Activated naive CD8-positive, alpha-beta T cell treated with anti-CD3 and anti-CD28 coated beads for 36 hours (primary cell): ENCODE measurements around the gene IRAG1. TPM values are rescaled to one million over a fixed set of nuclear protein-coding genes. Genes with fewer than 3 reads are reported as not detected.

Experiments used
- DNase-seq: peaks from one replicate; pipeline ENCODE4 v3.0.0; 2021
- H3K27ac Mint-ChIP-seq: one replicate; pipeline ENCODE4 v1.8.0; 2022; ENCODE audit warnings: mild to moderate bottlenecking, moderate library complexity, mixed read lengths
- H3K27me3 Mint-ChIP-seq: one replicate; pipeline ENCODE4 v1.8.0; 2022; ENCODE audit warnings: mild to moderate bottlenecking, mixed read lengths
- H3K36me3 Mint-ChIP-seq: one replicate; pipeline ENCODE4 v1.8.0; 2021; ENCODE audit warnings: mild to moderate bottlenecking, mixed read lengths
- H3K4me1 Mint-ChIP-seq: one replicate; pipeline ENCODE4 v1.8.0; 2021; ENCODE audit warnings: mixed read lengths
- H3K4me3 Mint-ChIP-seq: one replicate; pipeline ENCODE4 v1.8.0; 2022; ENCODE audit warnings: mild to moderate bottlenecking, moderate library complexity, mixed read lengths
- H3K9me3 Mint-ChIP-seq: one replicate; pipeline ENCODE4 v1.8.0; 2022; ENCODE audit warnings: mixed read lengths
- total RNA-seq, 2 experiments: library from RNA; stranded (reverse); gene quantifications; one replicate each; pipeline ENCODE4 v1.2.3, GENCODE V29; 2021

IRAG1 gene
- total RNA-seq, result not detected

GRCh38 chr11:10693509-10694081 is at the start of gene IRAG1:
IRAG1 (minus strand) TSS chr11:10693755; CDS start chr11:10693602, 153 bp downstream.
- peaks cover 7% of the 10 kb centered on the region for H3K27me3 Mint-ChIP-seq
- DNase-seq, result no peak
- no peak within 1 kb of the TSS for H3K4me3 Mint-ChIP-seq
- H3K9me3 Mint-ChIP-seq, result no peaks in the 10 kb centered on the region
- no peak within 1 kb of the TSS for H3K27ac Mint-ChIP-seq
- H3K4me1 Mint-ChIP-seq, result no peaks in the 10 kb centered on the region
- no peaks in the 10 kb centered on the region for H3K36me3 Mint-ChIP-seq

GRCh38 chr11:10742460-10743208 is 49.1 kb upstream of the IRAG1 start:
- no peaks in the 10 kb centered on the region for H3K27me3 Mint-ChIP-seq
- DNase-seq, result no peak
- no peaks in the 10 kb centered on the region for H3K9me3 Mint-ChIP-seq
- peaks cover 28% of the 10 kb centered on the region for H3K4me1 Mint-ChIP-seq
- no peak overlapping the region for H3K27ac Mint-ChIP-seq
- no peaks in the 10 kb centered on the region for H3K36me3 Mint-ChIP-seq
- H3K4me3 Mint-ChIP-seq, result no peak overlapping the region

GRCh38 chr11:10735481-10736475 is 42.2 kb upstream of the IRAG1 start:
- peak overlapping the region; percentile 47 for H3K4me3 Mint-ChIP-seq
- H3K27me3 Mint-ChIP-seq, result peaks cover 8% of the 10 kb centered on the region
- H3K36me3 Mint-ChIP-seq, result no peaks in the 10 kb centered on the region
- DNase-seq, result peak; percentile 90
- H3K4me1 Mint-ChIP-seq, result peaks cover 9% of the 10 kb centered on the region
- H3K9me3 Mint-ChIP-seq, result no peaks in the 10 kb centered on the region
- no peak overlapping the region for H3K27ac Mint-ChIP-seq

GRCh38 chr11:10731064-10731680 is 37.6 kb upstream of the IRAG1 start:
- H3K36me3 Mint-ChIP-seq, result no peaks in the 10 kb centered on the region
- H3K9me3 Mint-ChIP-seq, result peaks cover under 1% of the 10 kb centered on the region
- DNase-seq, result no peak
- H3K27ac Mint-ChIP-seq, result no peak overlapping the region
- H3K27me3 Mint-ChIP-seq, result peaks cover 29% of the 10 kb centered on the region
- no peak overlapping the region for H3K4me3 Mint-ChIP-seq
- H3K4me1 Mint-ChIP-seq, result peaks cover 17% of the 10 kb centered on the region

GRCh38 chr11:10730151-10730550 is 36.6 kb upstream of the IRAG1 start:
- peaks cover 29% of the 10 kb centered on the region for H3K27me3 Mint-ChIP-seq
- peaks cover 10% of the 10 kb centered on the region for H3K9me3 Mint-ChIP-seq
- no peak overlapping the region for H3K27ac Mint-ChIP-seq
- DNase-seq, result no peak
- H3K36me3 Mint-ChIP-seq, result no peaks in the 10 kb centered on the region
- H3K4me1 Mint-ChIP-seq, result peaks cover 20% of the 10 kb centered on the region
- H3K4me3 Mint-ChIP-seq, result no peak overlapping the region

GRCh38 chr11:10728789-10729472 is 35.4 kb upstream of the IRAG1 start:
- H3K27ac Mint-ChIP-seq, result no peak overlapping the region
- no peak for DNase-seq
- H3K4me1 Mint-ChIP-seq, result peaks cover 28% of the 10 kb centered on the region
- H3K36me3 Mint-ChIP-seq, result no peaks in the 10 kb centered on the region
- peaks cover 10% of the 10 kb centered on the region for H3K9me3 Mint-ChIP-seq
- H3K4me3 Mint-ChIP-seq, result no peak overlapping the region
- H3K27me3 Mint-ChIP-seq, result peaks cover 33% of the 10 kb centered on the region

- Mint-ChIP-seq H3K4me3 (no peak overlapping the region), H3K9me3 (peaks cover 10% of the 10 kb centered on the region), H3K36me3 (no peaks in the 10 kb centered on the region), H3K27me3 (peaks cover 36% of the 10 kb centered on the region), H3K4me1 (peaks cover 28% of the 10 kb centered on the region), H3K27ac (no peak overlapping the region)
- no peak for DNase-seq
Measured at GRCh38 chr11:10728154-10728553, 34.6 kb upstream of the IRAG1 start.

GRCh38 chr11:10727146-10727851 is 33.7 kb upstream of the IRAG1 start:
- DNase-seq, result no peak
- Mint-ChIP-seq H3K36me3 (no peaks in the 10 kb centered on the region), H3K9me3 (peaks cover 10% of the 10 kb centered on the region), H3K27me3 (peaks cover 40% of the 10 kb centered on the region), H3K27ac (no peak overlapping the region), H3K4me1 (peaks cover 28% of the 10 kb centered on the region), H3K4me3 (no peak overlapping the region)

- no peak overlapping the region for H3K4me3 Mint-ChIP-seq
- peaks cover 10% of the 10 kb centered on the region for H3K9me3 Mint-ChIP-seq
- peaks cover 42% of the 10 kb centered on the region for H3K27me3 Mint-ChIP-seq
- no peaks in the 10 kb centered on the region for H3K36me3 Mint-ChIP-seq
- peak overlapping the region; percentile 82 for H3K27ac Mint-ChIP-seq
- H3K4me1 Mint-ChIP-seq, result peaks cover 28% of the 10 kb centered on the region
- no peak for DNase-seq
Measured at GRCh38 chr11:10725907-10726253, 32.3 kb upstream of the IRAG1 start.

GRCh38 chr11:10725114-10725906 is 31.8 kb upstream of the IRAG1 start:
- Mint-ChIP-seq H3K9me3 (peaks cover 10% of the 10 kb centered on the region), H3K27ac (peak overlapping the region; percentile 82), H3K4me3 (no peak overlapping the region), H3K4me1 (peaks cover 28% of the 10 kb centered on the region), H3K27me3 (peaks cover 43% of the 10 kb centered on the region), H3K36me3 (no peaks in the 10 kb centered on the region)
- DNase-seq, result peak; percentile 25

GRCh38 chr11:10722307-10722706 is 28.8 kb upstream of the IRAG1 start:
- Mint-ChIP-seq H3K27ac (no peak overlapping the region), H3K9me3 (peaks cover 10% of the 10 kb centered on the region), H3K4me1 (peaks cover 26% of the 10 kb centered on the region), H3K36me3 (no peaks in the 10 kb centered on the region), H3K4me3 (no peak overlapping the region), H3K27me3 (peaks cover 43% of the 10 kb centered on the region)
- no peak for DNase-seq

- H3K4me1 Mint-ChIP-seq, result peaks cover 16% of the 10 kb centered on the region
- DNase-seq, result no peak
- no peaks in the 10 kb centered on the region for H3K36me3 Mint-ChIP-seq
- peaks cover 41% of the 10 kb centered on the region for H3K27me3 Mint-ChIP-seq
- H3K27ac Mint-ChIP-seq, result no peak overlapping the region
- H3K4me3 Mint-ChIP-seq, result no peak overlapping the region
- peaks cover 7% of the 10 kb centered on the region for H3K9me3 Mint-ChIP-seq
Measured at GRCh38 chr11:10720881-10721376, 27.4 kb upstream of the IRAG1 start.

- Mint-ChIP-seq H3K27ac (no peak overlapping the region), H3K36me3 (no peaks in the 10 kb centered on the region), H3K27me3 (peaks cover 41% of the 10 kb centered on the region), H3K9me3 (no peaks in the 10 kb centered on the region), H3K4me1 (peaks cover 4% of the 10 kb centered on the region), H3K4me3 (no peak overlapping the region)
- DNase-seq, result no peak
Measured at GRCh38 chr11:10719616-10720015, 26.1 kb upstream of the IRAG1 start.
